ENCODE measurements around the gene PHLDA2.

DNA sequence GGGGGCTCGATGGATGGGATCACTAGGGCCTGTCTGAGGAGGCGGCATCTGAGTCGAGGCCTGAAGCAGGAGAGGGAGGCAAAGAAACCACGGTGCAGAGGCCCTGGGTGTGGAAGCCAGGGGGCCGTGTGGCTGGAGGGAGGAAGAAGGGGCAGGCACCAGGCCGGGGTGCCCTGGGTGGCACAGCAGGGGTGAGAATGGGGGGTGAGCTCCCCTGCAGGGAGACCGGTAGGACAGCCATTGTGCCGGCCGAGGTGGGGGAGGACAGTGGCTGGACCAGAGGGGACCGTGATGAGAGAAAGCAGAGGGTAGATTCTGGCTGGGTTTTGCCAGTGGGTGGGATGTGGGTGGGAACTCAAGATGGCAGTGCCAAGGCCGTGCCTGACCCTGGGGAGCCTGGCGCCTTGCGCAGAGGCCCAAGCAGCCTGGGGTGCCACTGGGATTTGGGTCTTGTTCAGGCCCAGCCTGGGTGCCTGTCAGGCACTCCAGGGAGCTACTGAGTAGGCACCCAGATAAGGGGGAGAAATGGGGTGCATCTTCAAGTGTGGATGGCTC, 18.7 kb downstream of the PHLDA2 start:
- TF ChIP-seq CTCF (conservative IDR thresholded peaks at IDR 0.05; ENCODE audit: low read length) (no peak), EZH2phosphoT487 (IDR thresholded peaks at IDR 0.05; ENCODE audit: borderline replicate concordance) (no peak)

All from Loucy (cell line).